Stomach (tissue), 4 donors: Measurements from ENCODE around the gene KLHL3.

Experiments
- EP300 ChIP-seq: sonication (generic); formaldehyde crosslinking; IDR thresholded peaks from one replicate; pipeline ENCODE4 v1.6.1; 2017; ENCODE audit warnings: antibody characterized with exemption
- POLR2A ChIP-seq, 4 donors: fragments of 450-650 bp; IDR thresholded peaks; one replicate each; pipeline ENCODE4 v1.6.1; 2016; ENCODE audit warnings: antibody characterized with exemption in 4 of 4, control low read depth in 2 of 4, mild to moderate bottlenecking in 1 of 4, moderate library complexity in 1 of 4
- POLR2AphosphoS5 ChIP-seq, 3 donors: sonication (generic); formaldehyde crosslinking; IDR thresholded peaks; one replicate each; pipeline ENCODE4 v1.6.1; 2016; ENCODE audit warnings: antibody characterized with exemption in 3 of 3
- TF ChIP-seq, protein P1 (sequence below), 7 experiments: fragments of 450-650 bp in 4 of 7; fragments of 200-600 bp in 3 of 7; sonication (generic) in 3 of 7; IDR thresholded peaks; one replicate each; pipeline ENCODE4 v1.5.1; 2016 to 2019; ENCODE audit warnings: antibody characterized with exemption in 7 of 7, control low read depth in 2 of 7, mild to moderate bottlenecking in 1 of 7

DNA sequence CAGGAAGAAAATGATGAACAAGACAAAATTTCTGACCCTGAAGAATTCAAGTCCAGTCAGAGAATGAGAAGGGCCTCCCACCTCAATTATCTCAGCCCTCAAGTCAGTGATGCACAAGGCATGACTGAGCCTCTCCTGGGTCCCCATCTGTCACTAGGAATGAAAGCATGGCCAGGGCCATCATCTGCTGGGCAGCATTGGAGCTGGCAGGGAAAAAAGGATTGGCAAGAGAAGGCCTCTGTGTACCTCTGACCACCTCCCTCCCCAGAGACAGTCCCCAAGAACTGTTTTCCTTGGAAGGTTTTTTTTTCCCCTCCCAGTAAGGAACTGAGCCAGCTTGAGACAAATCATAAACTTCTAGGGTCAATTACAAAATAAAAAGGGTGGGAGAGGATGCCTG lies 76.7 kb downstream of the KLHL3 start:
- TF ChIP-seq, protein P1, sequence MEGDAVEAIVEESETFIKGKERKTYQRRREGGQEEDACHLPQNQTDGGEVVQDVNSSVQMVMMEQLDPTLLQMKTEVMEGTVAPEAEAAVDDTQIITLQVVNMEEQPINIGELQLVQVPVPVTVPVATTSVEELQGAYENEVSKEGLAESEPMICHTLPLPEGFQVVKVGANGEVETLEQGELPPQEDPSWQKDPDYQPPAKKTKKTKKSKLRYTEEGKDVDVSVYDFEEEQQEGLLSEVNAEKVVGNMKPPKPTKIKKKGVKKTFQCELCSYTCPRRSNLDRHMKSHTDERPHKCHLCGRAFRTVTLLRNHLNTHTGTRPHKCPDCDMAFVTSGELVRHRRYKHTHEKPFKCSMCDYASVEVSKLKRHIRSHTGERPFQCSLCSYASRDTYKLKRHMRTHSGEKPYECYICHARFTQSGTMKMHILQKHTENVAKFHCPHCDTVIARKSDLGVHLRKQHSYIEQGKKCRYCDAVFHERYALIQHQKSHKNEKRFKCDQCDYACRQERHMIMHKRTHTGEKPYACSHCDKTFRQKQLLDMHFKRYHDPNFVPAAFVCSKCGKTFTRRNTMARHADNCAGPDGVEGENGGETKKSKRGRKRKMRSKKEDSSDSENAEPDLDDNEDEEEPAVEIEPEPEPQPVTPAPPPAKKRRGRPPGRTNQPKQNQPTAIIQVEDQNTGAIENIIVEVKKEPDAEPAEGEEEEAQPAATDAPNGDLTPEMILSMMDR (IDR thresholded peaks at IDR 0.05) = no peak
- TF ChIP-seq EP300 (no peak), POLR2A (IDR thresholded peaks at IDR 0.05) (no peak), POLR2AphosphoS5 (IDR thresholded peaks at IDR 0.05) (no peak)
